Measurements from ENCODE around the gene PELI1. TPM values are rescaled to one million over a fixed set of nuclear protein-coding genes. Genes with fewer than 3 reads are reported as not detected.
"Not testable (repeated sequence)": the region's sequence is repeated elsewhere in the genome, so short reads cannot be mapped to it uniquely, and the experiment has no call there.

PELI1 gene
- polyA plus RNA-seq, 1 donor from 2014 or later, result 34.9 TPM

DNA sequence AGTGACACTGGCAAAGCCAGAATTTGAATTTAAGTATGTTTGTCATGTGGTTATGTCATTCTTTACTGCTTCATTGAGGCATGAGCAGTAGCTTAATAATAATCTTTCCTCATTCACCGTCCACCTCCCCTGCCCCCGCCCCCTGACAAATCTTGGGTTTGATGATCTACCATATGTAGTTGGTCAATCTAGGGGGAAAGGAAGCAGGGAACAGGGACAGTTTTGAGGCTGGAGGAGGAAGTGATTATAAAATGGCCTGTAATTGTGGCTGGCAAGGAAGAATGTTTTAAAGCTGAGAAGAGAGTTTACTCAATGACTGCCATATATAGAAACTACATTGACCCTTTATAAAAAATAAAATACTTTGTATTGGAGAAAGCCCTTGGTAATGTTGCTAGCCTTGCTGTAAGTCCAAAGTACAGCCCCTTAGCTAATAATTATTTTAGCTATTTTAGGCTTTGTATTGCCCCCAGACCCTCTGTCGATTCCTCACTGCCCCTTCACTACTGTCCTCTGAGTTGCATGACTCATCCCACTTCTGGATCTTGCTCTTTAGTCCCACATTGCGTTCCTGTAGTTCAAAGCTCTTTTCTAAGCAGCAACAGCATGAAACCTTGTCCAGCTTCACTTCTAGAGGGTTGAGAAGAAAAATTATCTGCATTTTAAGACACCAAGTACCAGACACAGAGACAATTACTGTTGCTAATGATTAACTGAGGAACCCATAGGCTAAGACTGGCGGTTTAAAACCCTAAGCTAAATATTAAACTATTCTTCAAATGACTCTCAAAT is 38.4 kb downstream of the PELI1 start:
- Histone ChIP-seq H3K4me3 (ENCODE audit: low read length) (no peak overlapping the region), H3K27me3 (ENCODE audit: insufficient read depth, low read depth, low read length) (no peaks in the 10 kb centered on the region), H3K9me2 (ENCODE audit: insufficient read depth, low read length) (no peaks in the 10 kb centered on the region), H3F3A (ENCODE audit: insufficient read depth, low read length, poor library complexity, severe bottlenecking) (no peaks in the 10 kb centered on the region), H3K36me3 (ENCODE audit: insufficient read depth, low read length) (no peaks in the 10 kb centered on the region), H3K9ac (ENCODE audit: low read length) (no peak overlapping the region), H3K9me3 (ENCODE audit: low read length) (no peaks in the 10 kb centered on the region), H4K20me1 (ENCODE audit: insufficient read depth) (no peaks in the 10 kb centered on the region), H3K27ac (ENCODE audit: low read length) (no peak overlapping the region), H2AFZ (ENCODE audit: low read depth, low read length) (no peak overlapping the region), H3K79me2 (replicated peaks; ENCODE audit: insufficient read depth, low read length) (peaks cover 4% of the 10 kb centered on the region), H3K4me2 (ENCODE audit: low read length) (no peak overlapping the region)
- TF ChIP-seq, protein P1, sequence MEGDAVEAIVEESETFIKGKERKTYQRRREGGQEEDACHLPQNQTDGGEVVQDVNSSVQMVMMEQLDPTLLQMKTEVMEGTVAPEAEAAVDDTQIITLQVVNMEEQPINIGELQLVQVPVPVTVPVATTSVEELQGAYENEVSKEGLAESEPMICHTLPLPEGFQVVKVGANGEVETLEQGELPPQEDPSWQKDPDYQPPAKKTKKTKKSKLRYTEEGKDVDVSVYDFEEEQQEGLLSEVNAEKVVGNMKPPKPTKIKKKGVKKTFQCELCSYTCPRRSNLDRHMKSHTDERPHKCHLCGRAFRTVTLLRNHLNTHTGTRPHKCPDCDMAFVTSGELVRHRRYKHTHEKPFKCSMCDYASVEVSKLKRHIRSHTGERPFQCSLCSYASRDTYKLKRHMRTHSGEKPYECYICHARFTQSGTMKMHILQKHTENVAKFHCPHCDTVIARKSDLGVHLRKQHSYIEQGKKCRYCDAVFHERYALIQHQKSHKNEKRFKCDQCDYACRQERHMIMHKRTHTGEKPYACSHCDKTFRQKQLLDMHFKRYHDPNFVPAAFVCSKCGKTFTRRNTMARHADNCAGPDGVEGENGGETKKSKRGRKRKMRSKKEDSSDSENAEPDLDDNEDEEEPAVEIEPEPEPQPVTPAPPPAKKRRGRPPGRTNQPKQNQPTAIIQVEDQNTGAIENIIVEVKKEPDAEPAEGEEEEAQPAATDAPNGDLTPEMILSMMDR (IDR thresholded peaks at IDR 0.05; ENCODE audit: poor library complexity, severe bottlenecking), result no peak
- TF ChIP-seq MXI1 (conservative IDR thresholded peaks at IDR 0.05; ENCODE audit: poor library complexity, severe bottlenecking), result no peak
- TF ChIP-seq, protein P2, sequence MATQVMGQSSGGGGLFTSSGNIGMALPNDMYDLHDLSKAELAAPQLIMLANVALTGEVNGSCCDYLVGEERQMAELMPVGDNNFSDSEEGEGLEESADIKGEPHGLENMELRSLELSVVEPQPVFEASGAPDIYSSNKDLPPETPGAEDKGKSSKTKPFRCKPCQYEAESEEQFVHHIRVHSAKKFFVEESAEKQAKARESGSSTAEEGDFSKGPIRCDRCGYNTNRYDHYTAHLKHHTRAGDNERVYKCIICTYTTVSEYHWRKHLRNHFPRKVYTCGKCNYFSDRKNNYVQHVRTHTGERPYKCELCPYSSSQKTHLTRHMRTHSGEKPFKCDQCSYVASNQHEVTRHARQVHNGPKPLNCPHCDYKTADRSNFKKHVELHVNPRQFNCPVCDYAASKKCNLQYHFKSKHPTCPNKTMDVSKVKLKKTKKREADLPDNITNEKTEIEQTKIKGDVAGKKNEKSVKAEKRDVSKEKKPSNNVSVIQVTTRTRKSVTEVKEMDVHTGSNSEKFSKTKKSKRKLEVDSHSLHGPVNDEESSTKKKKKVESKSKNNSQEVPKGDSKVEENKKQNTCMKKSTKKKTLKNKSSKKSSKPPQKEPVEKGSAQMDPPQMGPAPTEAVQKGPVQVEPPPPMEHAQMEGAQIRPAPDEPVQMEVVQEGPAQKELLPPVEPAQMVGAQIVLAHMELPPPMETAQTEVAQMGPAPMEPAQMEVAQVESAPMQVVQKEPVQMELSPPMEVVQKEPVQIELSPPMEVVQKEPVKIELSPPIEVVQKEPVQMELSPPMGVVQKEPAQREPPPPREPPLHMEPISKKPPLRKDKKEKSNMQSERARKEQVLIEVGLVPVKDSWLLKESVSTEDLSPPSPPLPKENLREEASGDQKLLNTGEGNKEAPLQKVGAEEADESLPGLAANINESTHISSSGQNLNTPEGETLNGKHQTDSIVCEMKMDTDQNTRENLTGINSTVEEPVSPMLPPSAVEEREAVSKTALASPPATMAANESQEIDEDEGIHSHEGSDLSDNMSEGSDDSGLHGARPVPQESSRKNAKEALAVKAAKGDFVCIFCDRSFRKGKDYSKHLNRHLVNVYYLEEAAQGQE (IDR thresholded peaks at IDR 0.05; ENCODE audit: borderline replicate concordance), result no peak
- no peak for TF ChIP-seq EZH2 (IDR thresholded peaks at IDR 0.05; ENCODE audit: borderline replicate concordance, insufficient read depth, low read length, poor library complexity, severe bottlenecking)
- no peak for TF ChIP-seq RAD21 (conservative IDR thresholded peaks at IDR 0.05)
- no peak for TF ChIP-seq TAF1 (IDR thresholded peaks at IDR 0.05; ENCODE audit: low read depth)
- TF ChIP-seq POLR2AphosphoS5 (IDR thresholded peaks at IDR 0.05), result no peak
- TF ChIP-seq SMC3 (conservative IDR thresholded peaks at IDR 0.05; ENCODE audit: poor library complexity), result no peak
- no peak for TF ChIP-seq EP300 (conservative IDR thresholded peaks at IDR 0.05; ENCODE audit: poor library complexity, severe bottlenecking)

DNA sequence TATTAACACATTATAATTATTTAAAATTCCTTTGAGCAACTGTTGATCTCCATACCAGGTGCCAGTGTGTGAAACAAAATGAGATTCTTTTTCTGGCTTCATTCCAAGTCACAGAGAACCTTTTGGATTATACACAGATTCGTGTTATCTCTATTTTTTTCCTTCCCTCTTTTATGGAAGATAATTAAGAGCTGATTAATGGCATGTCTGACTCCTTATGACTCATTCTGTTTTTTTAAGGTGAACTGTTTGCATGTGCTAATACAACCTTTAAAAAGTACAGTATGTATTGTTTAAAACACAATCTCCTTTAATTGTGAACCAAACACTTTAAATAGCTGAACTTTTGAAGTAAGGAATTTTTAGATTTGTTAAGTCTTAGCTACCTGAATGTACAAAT is 39.3 kb downstream of the PELI1 start:
- Histone ChIP-seq H3K9me2 (ENCODE audit: insufficient read depth, low read length) (no peaks in the 10 kb centered on the region), H3K79me2 (replicated peaks; ENCODE audit: insufficient read depth, low read length) (peaks cover 4% of the 10 kb centered on the region), H3K27me3 (ENCODE audit: insufficient read depth, low read depth, low read length) (no peaks in the 10 kb centered on the region), H3K27ac (ENCODE audit: low read length) (no peak overlapping the region), H3K9ac (ENCODE audit: low read length) (no peak overlapping the region), H4K20me1 (ENCODE audit: insufficient read depth) (no peaks in the 10 kb centered on the region), H3F3A (ENCODE audit: insufficient read depth, low read length, poor library complexity, severe bottlenecking) (no peaks in the 10 kb centered on the region), H2AFZ (ENCODE audit: low read depth, low read length) (no peak overlapping the region), H3K4me2 (ENCODE audit: low read length) (no peak overlapping the region), H3K9me3 (ENCODE audit: low read length) (no peaks in the 10 kb centered on the region), H3K36me3 (ENCODE audit: insufficient read depth, low read length) (no peaks in the 10 kb centered on the region), H3K4me3 (ENCODE audit: low read length) (no peak overlapping the region)
- no peak for TF ChIP-seq EZH2 (IDR thresholded peaks at IDR 0.05; ENCODE audit: borderline replicate concordance, insufficient read depth, low read length, poor library complexity, severe bottlenecking)
- TF ChIP-seq EP300 (conservative IDR thresholded peaks at IDR 0.05; ENCODE audit: poor library complexity, severe bottlenecking), result no peak
- TF ChIP-seq RAD21 (conservative IDR thresholded peaks at IDR 0.05), result no peak
- no peak for TF ChIP-seq TAF1 (IDR thresholded peaks at IDR 0.05; ENCODE audit: low read depth)
- no peak for TF ChIP-seq POLR2AphosphoS5 (IDR thresholded peaks at IDR 0.05)
- TF ChIP-seq, protein P2 (IDR thresholded peaks at IDR 0.05; ENCODE audit: borderline replicate concordance), result no peak
- no peak for TF ChIP-seq SMC3 (conservative IDR thresholded peaks at IDR 0.05; ENCODE audit: poor library complexity)
- TF ChIP-seq, protein P1 (IDR thresholded peaks at IDR 0.05; ENCODE audit: poor library complexity, severe bottlenecking), result no peak
- no peak for TF ChIP-seq MXI1 (conservative IDR thresholded peaks at IDR 0.05; ENCODE audit: poor library complexity, severe bottlenecking)

DNA sequence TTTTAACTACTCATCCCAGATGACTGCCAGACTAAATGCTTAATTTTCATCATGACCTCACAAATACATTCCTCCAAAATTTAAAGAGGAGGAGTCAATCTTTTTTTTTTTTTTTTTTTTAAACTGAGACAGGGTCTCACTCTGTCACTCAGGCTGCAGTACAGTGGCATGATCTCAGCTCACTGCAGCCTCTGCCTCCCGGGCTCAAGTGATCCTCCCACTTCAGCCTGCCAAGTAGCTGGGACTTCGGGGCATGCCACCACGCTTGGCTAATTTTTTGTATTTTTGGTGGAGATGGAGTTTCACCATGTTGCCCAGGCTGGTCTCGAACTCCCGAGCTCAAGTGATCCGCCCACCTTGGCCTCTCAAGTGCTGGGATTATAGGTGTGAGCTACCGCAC is 41.5 kb downstream of the PELI1 start:
- H3K4me2 ChIP-seq (ENCODE audit: low read length); H3K79me2 ChIP-seq (replicated peaks; ENCODE audit: insufficient read depth, low read length); H3K9me3 ChIP-seq (ENCODE audit: low read length); H3K4me3 ChIP-seq (ENCODE audit: low read length); H4K20me1 ChIP-seq (ENCODE audit: insufficient read depth); H3K9ac ChIP-seq (ENCODE audit: low read length); H2AFZ ChIP-seq (ENCODE audit: low read depth, low read length); H3K27ac ChIP-seq (ENCODE audit: low read length); H3K36me3 ChIP-seq (ENCODE audit: insufficient read depth, low read length); H3K9me2 ChIP-seq (ENCODE audit: insufficient read depth, low read length); H3K27me3 ChIP-seq (ENCODE audit: insufficient read depth, low read depth, low read length); H3F3A ChIP-seq (ENCODE audit: insufficient read depth, low read length, poor library complexity, severe bottlenecking): not testable (repeated sequence)

Measured in neural cell (in vitro differentiated cells).